Stimulated activated CD8-positive, alpha-beta memory T cell treated with anti-CD3 and anti-CD28 coated beads, Interleukin-12 subunit alpha, Interleukin-12 subunit beta, amount 100 ng/mL, for 1 hour (primary cell): ENCODE data around the gene RAPGEF2.

Source experiments
- DNase-seq: peaks from one replicate; pipeline ENCODE4 v3.0.0-alpha.2; 2020; ENCODE audit warnings: low read depth

Gene RAPGEF2

DNA sequence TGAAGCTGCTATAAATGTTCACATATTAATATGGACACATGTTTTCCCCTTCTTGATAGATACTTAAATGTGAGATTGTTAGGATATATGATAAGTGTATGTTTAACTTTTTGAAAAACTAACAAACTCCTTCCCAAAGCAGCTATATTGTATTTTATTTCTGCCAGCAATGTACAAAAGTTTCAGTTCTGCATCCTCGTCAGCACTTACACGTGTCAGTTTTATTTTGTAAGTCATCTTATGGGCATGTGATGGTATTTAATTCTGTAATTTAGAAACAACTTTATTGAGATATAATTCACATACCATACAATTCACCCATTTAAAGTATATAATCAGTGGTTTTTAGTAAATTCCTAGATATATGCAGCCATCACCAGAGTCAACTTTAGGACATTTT, 31.6 kb downstream of the RAPGEF2 start:
- no peak for DNase-seq

DNA sequence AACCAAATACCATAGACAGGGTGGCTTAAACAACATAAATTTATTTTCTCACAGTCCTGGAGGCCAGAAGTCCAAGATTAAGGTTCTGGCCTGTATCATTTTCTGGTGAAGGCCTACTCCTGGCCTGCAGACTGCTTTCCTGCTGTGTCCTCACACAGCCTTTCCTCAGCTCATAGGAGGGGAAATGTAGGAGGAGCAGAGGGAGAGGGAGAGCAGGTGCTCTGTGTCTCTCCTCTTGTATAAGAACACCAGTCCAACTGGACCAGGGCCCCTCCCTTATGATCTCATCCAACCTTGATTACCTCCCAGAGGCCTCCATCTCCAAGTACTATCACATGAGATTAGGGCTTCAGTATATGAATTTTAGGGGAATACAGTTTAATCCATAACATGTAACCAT, 34.3 kb downstream of the RAPGEF2 start:
- no peak for DNase-seq

DNA sequence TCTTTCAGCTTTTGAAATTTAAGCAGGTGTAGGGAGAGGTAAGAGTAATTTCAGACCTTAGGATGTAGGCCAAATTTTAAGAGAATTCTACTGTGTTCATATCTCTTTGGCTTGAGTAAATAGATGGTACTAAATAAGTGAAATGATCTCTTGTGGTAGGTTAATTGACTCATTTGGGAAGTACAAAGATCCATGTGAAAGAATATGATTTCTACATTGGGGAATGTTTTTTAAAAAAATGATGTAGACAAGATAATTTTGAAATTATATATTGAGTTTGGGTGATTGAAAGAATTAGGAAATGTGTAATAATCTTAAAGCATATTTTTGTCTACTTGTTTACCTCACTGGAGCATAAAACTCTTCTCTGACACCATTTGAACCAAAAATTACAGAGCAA, 35.6 kb downstream of the RAPGEF2 start:
- no peak for DNase-seq

DNA sequence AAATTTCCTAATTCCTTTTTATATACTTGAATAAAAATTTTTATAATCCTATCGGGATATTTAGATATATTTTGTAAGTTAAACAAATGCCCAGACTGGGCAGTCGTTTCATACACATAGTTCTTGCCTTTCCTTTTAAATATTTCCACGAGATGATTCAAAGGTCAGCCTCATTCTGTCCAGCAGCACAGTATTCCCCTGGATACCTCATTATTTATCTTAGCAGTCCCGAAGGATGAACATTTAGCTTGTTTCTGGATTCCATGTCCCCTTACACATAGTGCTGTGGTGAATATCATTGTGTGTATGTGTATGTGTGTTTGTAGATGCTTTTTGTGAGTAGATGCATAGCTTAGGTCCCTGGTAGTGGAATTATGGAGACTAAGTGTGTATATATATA, 38.3 kb downstream of the RAPGEF2 start:
- no peak for DNase-seq

DNA sequence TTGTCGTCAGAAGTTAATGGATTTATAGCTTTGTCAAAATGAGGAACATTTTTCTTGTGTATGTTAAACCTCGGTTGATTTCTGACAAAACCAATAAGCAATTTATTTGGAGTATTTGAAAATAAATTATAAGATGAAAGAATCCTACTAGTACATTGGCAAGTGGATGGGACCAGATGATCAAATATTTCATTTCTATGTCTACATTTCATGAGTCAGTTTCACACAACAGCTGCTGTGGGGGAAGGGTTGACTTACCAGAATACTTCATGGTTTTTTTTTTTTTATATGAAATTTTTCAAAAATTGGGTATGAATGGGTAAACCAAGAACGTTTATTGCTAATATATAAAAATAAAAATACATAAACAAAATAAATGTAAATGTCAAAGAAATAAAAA, 39.4 kb downstream of the RAPGEF2 start:
- DNase-seq: no peak

DNA sequence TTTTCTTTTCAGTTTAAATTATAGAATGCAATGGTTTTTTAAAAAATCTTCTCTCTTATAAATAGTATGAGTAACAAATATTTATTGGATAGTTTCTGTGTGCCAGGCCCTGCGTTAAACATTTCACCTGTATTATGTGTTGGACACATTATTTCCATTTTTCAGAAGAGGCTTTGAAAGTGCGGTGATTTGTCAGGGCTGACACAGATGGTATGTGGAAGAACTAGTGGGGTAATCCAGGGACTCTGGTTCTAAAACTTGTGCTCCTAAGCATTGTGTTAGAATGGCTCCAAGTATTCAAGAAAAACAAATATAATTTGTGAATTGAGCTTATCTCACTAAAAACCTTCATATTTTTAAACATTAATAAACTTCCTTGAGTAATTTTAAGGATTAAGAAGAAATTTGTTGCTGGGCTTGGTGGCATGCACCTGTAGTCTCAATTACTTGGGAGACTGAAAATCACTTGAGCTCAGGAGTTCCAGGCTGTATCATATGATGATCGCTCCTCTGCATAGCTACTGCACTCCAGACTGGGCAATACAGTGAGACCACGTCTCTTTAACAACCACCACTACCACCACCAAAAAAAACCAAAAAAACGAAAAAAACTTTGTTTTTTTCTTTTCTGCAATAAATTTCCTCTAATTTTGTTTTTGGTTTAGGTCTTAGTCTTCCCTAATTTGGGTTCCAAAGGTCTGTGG, 40.0 kb downstream of the RAPGEF2 start:
- DNase-seq: no peak

DNA sequence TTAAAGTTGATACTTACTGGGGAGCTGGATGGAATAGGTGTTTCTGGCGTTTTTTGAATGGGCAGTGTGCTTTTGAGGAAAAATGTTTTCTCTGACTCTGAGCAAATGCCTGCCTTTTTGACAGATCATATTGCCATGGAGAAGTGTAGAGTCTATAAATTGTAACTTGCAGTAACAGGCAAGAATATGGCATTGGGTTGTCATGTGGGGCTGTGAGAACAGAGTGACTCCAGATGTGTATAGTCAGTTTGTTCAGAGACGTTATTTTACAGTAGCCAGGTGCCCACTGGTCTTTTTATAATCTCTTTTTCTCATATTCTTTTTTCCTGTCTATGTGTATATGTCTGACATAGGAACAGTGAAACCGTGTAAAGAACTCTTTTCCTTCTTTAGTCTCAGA, 40.8 kb downstream of the RAPGEF2 start:
- no peak for DNase-seq

DNA sequence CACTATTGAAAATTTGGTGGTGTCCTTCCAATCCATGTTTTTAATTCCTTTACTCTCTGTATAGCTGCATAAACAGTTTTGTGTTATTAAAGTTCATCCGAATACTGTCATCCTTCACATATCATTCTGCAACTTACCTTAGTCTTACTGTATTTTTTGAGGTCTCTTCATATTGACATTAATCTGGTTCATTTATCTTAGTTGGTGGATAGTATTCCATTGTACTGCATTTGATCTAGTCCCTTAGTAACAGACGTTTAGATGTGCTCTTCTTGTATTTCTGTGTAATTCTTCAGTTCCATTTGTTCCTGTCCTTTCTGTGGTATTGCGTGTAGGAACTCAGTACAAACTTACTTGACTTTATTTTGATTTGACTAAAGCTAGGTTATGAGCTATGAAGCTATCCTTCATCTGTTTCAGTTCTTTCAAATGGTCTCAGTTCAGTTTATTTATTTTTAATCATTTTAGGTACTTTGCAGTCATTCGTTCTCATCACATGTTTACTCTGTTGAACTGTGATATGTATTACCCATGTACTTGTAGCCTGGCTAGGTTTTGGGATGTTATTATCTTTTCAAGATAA, 41.3 kb downstream of the RAPGEF2 start:
- DNase-seq: no peak

DNA sequence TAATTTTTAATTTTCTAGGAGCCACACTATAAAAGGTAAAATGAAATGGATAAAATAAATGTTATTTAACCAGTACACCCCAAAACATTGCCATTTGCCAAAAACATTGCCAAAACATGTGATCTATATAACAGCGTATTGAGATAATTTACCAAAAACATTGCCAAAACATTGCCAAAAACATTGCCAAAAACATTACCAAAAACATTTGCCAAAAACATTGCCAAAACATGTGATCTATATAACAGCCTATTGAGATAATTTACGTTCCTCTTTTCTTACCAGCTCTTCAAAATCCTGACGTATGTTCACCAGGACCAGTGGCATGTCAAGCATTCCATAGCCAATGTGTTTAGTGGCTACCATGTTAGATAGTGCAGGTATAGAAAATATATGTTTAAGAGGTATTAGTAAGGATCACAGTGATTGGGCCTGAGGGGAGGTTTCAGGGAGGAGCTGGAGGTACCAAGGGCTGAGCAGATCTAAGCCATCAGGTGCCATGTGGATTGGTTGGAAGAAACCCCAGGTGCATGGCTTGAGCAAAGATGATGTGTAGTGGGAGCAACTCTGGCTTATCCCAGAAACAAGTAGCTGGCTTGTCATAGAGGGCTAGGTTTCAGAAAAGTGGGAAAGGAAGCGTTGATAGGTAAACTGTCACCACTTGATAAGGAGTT, 42.6 kb downstream of the RAPGEF2 start:
- no peak for DNase-seq

DNA sequence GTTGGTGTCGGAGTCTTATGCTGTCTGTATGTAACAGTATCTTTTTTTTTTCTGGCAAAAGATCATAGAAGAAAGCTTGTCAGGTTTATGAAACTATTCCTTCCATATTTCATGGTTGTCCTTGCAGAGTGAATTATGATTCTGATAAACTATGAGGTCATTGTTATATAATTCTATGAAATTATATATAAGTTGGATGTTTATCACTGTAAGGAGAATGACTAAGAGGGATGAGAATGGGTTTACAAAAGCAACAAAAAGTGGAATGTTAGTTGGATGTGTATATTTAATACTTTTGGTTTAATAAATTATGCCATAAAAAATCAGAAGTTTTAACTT, 43.1 kb downstream of the RAPGEF2 start:
- DNase-seq: no peak

DNA sequence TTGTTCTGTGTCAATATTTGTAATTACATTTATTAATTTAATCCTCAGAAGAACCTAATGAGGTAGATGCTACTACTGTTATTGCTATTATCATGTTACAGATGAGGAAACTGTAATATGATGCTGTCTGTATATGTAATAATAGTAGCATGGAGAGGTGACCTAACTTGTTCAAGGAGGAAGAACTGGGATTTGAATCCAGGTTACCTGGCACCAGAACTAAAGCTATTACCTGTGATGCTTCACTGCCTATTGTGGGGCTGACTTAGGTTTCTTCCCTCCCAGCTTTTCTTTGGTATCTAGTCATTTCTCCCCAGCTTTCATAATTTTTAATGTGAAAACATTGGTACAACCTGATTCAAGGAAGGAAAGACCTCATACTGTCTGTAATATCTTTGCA, 43.6 kb downstream of the RAPGEF2 start:
- no peak for DNase-seq

DNA sequence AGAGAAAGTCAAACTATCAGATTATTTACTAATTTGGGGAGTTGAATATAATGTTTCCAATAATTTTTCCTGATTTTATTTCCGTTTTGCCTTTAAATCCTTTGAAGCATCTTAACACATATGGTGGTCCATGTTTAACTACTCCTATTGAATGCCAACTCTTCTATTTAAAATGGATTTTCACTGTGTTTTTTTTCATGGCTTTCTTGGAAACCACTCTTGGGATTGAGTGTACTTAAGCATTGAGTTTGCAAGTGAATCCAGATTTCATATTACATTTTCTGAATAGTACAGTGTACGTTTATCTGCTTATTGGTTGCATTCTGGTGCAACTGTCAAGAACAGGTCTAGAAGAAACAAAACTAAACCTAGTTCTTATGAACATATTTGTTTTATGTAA, 45.6 kb downstream of the RAPGEF2 start:
- DNase-seq: no peak

DNA sequence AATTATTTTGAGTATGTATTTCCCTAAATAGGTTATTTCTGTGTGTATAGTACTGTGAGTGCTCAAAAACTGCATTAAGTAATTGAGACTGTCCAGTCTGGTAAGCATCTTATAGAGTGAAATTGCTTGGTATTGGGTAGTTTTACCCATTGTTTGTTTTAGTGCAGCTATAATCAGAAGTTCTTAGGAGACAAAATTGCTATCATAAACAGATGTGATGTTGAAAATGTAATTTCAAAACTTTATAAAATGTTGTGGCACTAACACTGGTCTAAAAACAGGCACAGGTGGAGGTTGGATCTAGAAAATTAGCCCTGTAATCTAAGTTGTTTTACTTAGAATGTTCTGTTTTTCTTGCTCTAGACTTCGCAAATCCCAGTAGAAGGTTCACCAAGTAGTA, 46.8 kb downstream of the RAPGEF2 start:
- no peak for DNase-seq

DNA sequence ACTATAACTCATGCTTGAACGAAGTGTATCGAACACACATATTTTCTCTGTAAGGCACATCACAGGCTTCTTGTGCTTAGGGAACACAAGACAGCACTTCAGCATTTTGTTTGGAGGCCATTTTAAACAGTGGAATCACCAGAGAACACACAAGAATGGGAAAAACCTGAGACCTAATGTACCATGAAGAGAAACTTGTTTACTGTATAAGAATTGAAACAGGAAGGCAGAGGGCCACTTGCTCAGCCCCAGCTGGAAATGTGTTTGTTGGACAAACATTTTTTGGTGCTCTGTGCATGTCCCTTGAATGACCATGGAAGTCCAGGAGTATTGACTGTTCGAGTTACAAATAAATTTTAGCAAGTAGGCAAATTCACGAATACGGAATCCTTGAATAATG, 47.5 kb downstream of the RAPGEF2 start:
- no peak for DNase-seq

DNA sequence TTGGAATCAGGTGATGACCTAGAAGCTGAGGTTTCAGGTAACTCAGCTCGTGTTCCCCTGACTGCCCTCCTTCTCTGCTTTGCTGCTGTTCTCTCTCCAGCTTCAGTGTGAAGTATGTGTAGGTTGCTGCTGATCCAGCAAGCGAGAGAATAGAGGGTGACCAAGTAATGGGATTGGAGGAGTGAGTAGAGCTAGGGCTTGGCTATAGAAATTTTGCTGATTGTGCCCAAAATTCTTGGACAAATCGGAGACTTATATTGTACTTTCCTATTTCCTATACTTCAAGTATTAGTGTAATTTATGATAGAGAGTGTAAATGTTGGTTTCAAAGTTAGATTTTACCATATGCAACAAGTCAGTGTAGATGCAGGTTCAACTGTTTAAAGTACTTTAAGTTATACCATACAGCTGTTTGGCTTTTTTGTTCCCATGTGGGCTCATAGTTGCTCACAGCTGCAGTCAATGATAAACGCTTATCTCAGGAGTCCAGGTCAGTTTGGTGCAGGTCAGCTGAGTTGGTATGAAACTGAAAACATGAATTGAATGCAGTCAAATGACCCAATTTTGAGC, 48.0 kb downstream of the RAPGEF2 start:
- no peak for DNase-seq

DNA sequence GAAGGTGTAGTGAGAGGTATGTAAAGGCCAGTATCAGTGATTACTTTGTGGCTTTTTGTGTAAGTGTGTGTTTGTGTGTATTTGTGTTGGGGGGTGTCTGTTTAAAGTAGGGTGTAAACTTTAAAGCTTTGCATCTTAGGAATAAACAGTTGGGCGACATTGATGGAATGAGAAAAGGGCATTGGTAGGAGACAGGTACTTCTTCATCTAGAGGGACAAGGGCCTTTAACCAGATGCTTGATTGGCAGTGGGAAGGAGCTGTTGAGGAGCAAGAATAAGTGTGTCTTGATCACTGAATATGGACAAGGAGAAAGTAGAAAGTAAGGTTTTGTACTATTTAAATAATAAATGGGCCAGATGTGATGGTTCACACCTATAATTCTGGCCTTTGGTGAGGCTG, 48.8 kb downstream of the RAPGEF2 start:
- no peak for DNase-seq

DNA sequence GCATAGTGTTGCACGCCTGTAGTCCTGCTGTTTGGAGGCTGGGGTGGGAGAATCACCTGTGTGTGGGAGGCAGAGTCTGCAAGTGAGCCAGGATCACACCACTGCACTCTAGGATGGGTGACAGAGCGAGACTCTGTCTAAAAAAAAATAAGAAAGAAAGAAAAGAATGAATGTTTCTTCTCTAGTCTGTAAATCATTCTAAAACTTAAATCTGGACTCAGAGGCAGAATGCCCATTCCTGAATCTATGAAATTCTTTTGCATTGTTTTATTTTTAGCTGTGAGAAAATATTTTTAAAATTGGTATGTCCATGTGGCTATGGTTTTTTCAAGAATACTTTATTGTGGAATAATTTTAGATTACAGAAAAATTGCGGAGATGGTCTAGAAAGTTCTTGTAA, 49.3 kb downstream of the RAPGEF2 start:
- no peak for DNase-seq

DNA sequence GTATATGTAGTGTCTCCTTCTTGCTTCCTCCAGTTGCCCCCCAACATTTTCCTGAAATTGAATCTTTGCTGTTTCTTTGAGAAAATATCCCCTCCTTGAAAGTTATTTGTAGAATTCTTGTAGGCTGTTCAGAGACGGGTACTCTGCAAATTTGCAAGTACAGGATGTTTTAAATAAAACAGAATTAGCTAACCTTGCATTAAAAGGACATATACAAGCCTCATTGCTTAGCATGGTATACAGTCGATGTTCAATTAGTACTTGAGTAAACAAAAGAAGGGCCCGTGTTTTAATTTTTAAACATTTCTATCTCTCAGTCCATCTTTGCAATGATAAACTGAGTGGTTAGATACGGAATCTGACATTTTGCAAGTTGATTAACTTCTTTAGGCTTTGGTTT, 50.8 kb downstream of the RAPGEF2 start:
- DNase-seq: no peak

DNA sequence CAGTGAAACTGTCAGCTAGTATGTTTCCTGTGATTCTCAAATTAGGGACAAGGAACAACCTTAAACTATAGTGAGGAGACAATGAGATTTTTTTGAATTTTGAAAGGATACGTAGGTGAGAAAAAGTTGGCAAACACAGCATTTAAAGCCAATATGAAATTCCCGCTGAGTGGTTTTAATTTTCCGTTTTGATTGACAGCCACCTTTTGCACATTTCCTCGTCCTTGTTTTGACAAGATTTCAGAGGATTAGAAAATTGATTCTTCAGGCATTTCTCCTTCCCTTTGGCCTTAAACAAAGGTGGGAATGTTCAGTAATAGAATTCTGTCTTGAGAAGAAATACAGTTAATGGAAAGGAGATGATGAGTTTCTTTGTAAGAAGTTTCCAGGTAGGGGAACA, 52.2 kb downstream of the RAPGEF2 start:
- DNase-seq: no peak

DNA sequence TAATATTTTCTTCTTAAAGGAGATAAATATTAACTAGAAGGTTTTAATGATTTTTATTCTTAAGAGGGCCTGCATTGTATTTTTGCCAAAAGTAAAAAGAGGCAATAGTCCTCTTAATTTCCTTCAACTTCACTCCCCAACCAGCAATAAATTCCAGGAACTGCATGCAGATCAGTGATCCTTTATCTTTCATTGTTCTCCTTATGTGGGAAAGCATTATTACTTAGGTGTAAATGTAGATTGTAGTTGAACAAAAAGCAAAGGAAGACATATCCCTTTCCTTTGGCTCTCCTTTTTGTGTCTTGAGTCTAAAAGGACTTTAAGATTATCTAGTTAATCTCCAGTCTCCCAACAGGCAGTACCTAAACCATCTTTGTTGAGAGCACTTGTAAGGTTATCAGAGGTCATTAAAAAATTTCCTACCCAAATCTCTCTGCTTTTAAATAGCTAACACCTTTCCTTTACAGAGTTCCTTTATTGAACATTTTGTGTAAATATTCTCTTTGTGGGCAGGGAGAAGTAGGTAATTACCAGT, 55.3 kb downstream of the RAPGEF2 start:
- DNase-seq: no peak

DNA sequence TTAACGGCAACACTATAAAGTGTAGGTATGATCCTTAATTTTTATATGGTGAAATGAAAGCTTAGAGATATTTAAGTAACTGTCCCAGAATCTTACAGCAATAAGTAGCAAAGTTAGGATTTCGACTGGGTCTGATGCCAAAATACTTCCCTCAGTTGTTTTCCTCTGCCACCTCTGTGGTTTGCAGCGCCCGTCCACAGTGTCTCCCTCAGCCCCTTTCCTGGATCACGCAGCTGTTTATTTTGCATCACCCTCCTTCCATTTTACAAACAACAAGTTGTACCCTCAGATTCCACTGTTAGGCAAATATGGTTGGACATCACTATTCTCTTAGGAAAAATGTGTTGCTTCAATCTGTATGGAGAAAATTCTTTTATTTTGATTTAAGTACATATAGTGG, 56.1 kb downstream of the RAPGEF2 start:
- no peak for DNase-seq

DNA sequence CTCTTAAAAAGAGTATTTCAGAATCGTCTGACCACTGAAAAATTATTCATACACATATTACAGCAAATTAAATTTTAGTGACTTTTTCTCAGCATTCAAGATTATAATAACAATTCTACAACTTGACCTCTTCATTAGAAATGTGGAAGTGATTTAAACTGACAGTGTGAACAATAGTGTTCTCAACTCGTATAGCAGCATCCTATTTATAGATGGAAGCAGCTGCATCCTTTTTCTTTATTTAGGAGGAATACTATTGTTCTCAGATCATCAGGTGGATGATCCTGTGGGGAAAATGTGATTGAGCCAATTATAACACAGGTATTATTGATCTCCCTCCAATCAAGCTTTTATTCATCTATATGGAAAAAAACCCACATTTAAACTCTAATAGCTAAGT, 56.7 kb downstream of the RAPGEF2 start:
- DNase-seq: no peak

DNA sequence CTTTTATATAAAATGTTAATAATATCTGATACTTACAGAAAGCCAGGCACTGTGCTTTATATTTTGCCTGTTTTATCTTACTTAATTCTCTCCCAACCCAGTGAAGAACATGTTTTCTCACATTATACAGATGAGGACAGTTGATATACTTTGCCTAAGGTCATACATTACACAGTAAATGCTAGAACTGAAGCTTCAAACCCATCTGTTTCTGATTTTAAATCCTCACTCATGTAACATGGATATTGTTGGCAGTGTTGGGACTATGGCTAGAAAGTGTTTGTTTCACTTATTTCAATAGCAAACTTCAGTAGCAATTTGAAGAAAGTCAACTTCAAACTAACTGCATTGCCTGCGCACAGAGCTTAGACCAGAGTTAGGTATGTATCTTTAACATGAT, 57.4 kb downstream of the RAPGEF2 start:
- DNase-seq: no peak
